ENCODE data around the gene TBC1D16. TPM values are rescaled to one million over a fixed set of nuclear protein-coding genes. Genes with fewer than 3 reads are reported as not detected.

TBC1D16 gene
- total RNA-seq, 6 experiments from 2014 or later = 15.1 to 25.5 (median 17.9) TPM

DNA sequence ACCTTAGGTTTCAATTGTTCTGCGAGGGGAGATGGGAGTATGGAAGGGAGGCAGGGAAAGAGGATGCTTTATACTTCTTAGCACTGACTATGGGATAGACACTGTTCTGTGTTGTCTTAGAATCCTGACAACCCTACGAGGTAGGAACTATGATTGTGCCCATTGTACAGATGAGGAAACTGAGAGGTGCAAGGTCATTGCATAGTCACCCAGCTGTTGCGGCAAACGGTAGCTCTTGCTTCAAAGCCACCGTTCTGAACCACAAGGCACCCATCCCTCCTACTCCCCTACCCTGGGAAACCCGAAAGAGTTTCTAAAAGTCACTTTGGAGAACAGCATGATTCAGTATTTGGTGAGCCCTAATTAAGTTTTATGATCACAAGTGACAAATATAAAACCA, 8.3 kb upstream of the TBC1D16 start:
- TF ChIP-seq, protein P1, sequence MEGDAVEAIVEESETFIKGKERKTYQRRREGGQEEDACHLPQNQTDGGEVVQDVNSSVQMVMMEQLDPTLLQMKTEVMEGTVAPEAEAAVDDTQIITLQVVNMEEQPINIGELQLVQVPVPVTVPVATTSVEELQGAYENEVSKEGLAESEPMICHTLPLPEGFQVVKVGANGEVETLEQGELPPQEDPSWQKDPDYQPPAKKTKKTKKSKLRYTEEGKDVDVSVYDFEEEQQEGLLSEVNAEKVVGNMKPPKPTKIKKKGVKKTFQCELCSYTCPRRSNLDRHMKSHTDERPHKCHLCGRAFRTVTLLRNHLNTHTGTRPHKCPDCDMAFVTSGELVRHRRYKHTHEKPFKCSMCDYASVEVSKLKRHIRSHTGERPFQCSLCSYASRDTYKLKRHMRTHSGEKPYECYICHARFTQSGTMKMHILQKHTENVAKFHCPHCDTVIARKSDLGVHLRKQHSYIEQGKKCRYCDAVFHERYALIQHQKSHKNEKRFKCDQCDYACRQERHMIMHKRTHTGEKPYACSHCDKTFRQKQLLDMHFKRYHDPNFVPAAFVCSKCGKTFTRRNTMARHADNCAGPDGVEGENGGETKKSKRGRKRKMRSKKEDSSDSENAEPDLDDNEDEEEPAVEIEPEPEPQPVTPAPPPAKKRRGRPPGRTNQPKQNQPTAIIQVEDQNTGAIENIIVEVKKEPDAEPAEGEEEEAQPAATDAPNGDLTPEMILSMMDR (IDR thresholded peaks at IDR 0.05) = no peak
- Mint-ChIP-seq H3K4me1 (ENCODE audit: low read depth) (no peaks in the 10 kb centered on the region), H3K27ac (no peak overlapping the region), H3K4me3 (no peak overlapping the region), H3K9me3 (no peaks in the 10 kb centered on the region), H3K36me3 (ENCODE audit: low read depth) (peaks cover 9% of the 10 kb centered on the region; the same call in 1 of the 2 replicates), H3K27me3 (ENCODE audit: insufficient read depth) (no peaks in the 10 kb centered on the region; the same call in 1 of the 2 replicates)
- DNase-seq = no peak

DNA sequence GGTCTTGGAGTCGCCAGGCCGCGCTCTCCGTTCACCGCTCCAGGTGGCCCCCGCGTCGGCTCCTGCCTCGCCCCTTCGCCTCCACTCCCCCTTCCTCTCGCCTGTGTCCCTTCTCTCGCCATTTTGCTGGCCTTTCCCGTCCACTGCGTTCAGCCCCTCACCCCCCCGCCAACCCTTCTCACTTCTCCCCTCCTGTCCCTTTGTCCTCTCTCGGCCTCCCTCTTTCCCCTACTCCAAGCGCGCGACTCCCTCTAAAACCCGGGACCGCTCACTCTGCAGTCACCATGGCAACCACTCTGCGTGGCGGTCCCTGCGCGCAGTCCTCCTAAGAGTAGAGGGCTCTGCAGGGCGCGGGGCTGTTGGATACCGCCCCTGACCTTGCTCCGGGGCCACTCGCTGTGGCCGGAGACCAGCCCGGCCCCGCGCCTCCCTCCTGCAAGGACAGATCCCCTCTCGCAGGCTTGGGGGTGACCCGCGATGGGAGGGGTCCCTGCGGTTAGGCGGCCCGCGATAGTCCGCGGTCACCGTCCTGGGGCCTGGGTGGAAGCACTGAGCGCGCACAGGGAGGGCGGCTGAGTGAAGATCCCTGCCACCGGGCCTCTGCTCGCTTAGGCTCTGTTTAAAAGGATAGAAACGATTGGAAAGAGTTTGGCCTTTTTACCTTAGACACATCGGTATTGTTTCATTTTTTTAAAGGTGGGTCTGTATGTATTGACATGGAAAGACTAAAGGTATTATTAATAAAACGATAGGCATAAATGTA, 1.2 kb upstream of the TBC1D16 start:
- peaks cover 1% of the 10 kb centered on the region for H3K27me3 Mint-ChIP-seq (ENCODE audit: insufficient read depth)

DNA sequence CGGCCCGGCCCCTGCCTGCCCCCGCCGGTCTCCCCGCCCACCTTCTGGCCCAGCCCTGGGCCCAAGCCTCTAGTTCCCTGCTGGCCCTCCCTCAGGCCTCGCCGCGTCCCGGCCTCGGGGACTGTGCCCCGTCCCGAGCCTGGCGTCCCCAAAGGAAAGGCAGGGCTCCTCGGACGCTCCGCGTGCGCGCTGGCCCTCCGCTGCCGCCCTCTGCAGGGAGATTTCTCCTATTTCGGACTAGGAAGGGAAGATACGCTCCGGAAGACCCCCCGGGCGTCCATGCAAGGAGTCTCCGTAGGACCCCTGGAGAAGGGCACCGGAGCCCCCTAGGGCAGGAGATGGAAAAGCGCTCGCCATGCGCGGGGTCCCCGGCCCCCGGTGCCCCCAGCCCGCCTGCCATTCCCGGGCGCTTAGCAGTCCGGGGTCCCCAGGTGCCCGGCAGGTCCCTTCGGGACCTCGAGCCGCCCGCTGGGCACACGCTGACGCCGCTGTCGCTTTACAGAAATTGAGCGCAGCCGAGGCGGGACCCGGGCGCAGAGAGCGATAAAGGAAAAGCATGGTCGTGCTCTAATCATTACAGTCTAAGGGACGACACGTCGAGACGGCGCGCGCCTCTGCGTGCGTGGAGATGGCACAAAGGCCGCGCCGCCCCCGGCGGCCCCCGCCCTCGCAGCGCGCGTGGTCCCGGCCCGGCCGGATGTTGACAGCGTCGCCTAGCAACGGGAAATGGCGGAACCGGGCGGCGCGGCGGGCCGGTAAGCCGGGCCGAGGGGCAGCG, 454 bp upstream of the TBC1D16 start, which contains the start of gene CCDC40:
CCDC40 (plus strand) TSS at position 706 of the 778 bp plus-strand sequence; CDS start at position 727, 21 bp downstream.
- Mint-ChIP-seq H3K9me3 (no peaks in the 10 kb centered on the region), H3K36me3 (ENCODE audit: low read depth) (no peaks in the 10 kb centered on the region), H3K4me3 (peak within 1 kb of the TSS; percentile 90), H3K27ac (peak within 1 kb of the TSS; percentile 94), H3K27me3 (ENCODE audit: insufficient read depth) (peaks cover 1% of the 10 kb centered on the region), H3K4me1 (ENCODE audit: low read depth) (peaks cover 21% of the 10 kb centered on the region)
- TF ChIP-seq, protein P1 (IDR thresholded peaks at IDR 0.05) = peak; percentile 34
- peak; percentile 71 for DNase-seq

More for the DNA sequence above, 1.2 kb upstream of the TBC1D16 start:
- TF ChIP-seq, protein P1 (IDR thresholded peaks at IDR 0.05) = no peak
- Mint-ChIP-seq H3K4me1 (ENCODE audit: low read depth) (peaks cover 21% of the 10 kb centered on the region), H3K9me3 (no peaks in the 10 kb centered on the region), H3K27ac (peak overlapping the region; percentile 94), H3K36me3 (ENCODE audit: low read depth) (no peaks in the 10 kb centered on the region), H3K4me3 (peak overlapping the region; percentile 90)
- DNase-seq = peak; percentile 5

DNA sequence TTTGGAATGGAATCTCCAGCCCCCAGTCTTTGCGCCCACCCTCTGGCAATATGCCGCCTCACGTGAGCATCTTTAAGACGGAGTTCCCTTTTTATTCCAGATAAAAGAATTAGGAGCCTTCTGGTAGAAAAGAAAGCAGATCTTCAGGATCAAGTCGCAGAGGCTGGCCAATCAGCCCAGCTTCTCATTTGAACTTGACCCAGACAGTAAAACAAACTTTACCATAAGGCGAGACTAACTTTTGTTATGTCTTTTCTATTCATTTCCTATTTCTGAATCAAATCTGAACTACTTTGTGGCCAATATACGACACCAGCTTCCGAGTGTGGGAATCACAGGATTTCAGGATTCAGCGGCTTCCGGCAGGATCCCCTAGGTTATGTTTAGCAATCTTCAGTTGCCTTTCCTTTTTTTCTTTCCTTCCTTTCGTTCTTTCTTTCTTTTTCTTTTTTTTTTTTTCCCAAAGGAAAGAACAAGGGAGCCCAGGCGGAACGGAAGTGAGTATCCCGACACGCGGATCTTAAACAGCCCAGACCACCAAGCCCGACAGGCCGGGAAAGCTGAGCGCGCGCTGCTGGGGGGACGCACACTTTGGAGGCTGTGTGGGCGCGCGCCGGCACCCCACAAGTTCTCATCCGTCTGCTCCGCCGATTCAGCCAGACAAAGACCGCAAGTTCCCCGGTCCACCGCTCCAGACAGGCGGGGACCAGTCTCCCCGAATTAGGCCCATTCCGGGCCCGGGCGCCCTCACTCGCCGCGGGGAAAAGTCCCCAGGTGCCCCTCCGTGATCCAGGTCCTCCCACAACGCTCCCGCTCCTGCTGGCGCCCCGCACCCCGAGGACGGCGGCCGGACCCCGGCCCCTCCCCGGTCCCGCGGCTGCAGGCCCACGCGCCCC, 633 bp downstream of the TBC1D16 start:
- TF ChIP-seq, protein P1 (IDR thresholded peaks at IDR 0.05) = no peak
- Mint-ChIP-seq H3K27me3 (ENCODE audit: insufficient read depth) (peaks cover 1% of the 10 kb centered on the region), H3K36me3 (ENCODE audit: low read depth) (no peaks in the 10 kb centered on the region), H3K27ac (peak overlapping the region; percentile 91), H3K9me3 (no peaks in the 10 kb centered on the region), H3K4me1 (ENCODE audit: low read depth) (peaks cover 23% of the 10 kb centered on the region), H3K4me3 (peak overlapping the region; percentile 97)
- DNase-seq = peak; percentile 25

DNA sequence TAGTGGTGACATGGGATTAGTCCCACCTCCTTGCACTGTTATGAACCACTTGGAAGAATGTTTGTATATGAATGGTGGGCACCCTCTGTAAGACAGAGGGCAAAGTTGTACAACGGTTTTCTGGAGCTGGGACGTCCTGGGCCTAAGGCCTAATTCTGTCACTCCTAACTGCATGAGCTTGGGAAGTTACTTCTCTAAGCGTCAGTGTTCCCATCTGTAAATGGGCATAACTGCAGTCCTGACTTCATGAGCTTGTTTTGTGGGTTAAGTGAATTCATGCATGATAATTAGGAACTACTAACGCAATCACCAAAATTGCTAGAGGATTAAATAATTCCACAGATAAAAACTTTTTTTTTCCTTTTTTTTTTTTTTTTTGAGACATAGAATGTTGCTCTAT, 1.8 kb downstream of the TBC1D16 start:
- TF ChIP-seq, protein P1 (IDR thresholded peaks at IDR 0.05) = no peak
- no peak for DNase-seq
- H3K9me3 Mint-ChIP-seq = no peaks in the 10 kb centered on the region
- H3K27me3 Mint-ChIP-seq (ENCODE audit: insufficient read depth) = peaks cover 4% of the 10 kb centered on the region; the same call in 1 of the 2 replicates
- H3K4me3 Mint-ChIP-seq = peak overlapping the region; percentile 97; the same call in 1 of the 2 replicates
- H3K36me3 Mint-ChIP-seq (ENCODE audit: low read depth) = no peaks in the 10 kb centered on the region
- H3K27ac Mint-ChIP-seq = no peak overlapping the region
- H3K4me1 Mint-ChIP-seq (ENCODE audit: low read depth) = peaks cover 35% of the 10 kb centered on the region
